T-helper 17 cell (primary cell): ENCODE results near the gene BHLHE40. TPM values are rescaled to one million over a fixed set of nuclear protein-coding genes. Genes with fewer than 3 reads are reported as not detected.

ENCODE experiments used
- ATAC-seq: fragments of 150-1000 bp; cut with Tn5 transposase; 2 replicates; pipeline ENCODE4 v1.10.0; 2021; ENCODE audit warnings: mild to moderate bottlenecking, moderate library complexity
- DNase-seq, 3 donors: peaks; one replicate each; pipeline versions ENCODE4 v3.0.0 to v3.0.0-alpha.2; 2020 to 2021
- H3K9me3 ChIP-seq: one replicate; pipeline ENCODE4 v1.7.0; 2013; ENCODE audit warnings: low read length, mild to moderate bottlenecking; ENCODE audit not compliant: control insufficient read depth, poor library complexity, severe bottlenecking
- H3K27ac Mint-ChIP-seq: one replicate; pipeline ENCODE4 v1.8.0; 2022; ENCODE audit warnings: mild to moderate bottlenecking, moderate library complexity, mixed read lengths
- H3K27me3 Mint-ChIP-seq: one replicate; pipeline ENCODE4 v1.8.0; 2022; ENCODE audit warnings: mixed read lengths
- H3K36me3 Mint-ChIP-seq: one replicate; pipeline ENCODE4 v1.8.0; 2022; ENCODE audit warnings: low read depth, mixed read lengths
- H3K4me1 Mint-ChIP-seq: one replicate; pipeline ENCODE4 v1.8.0; 2022; ENCODE audit warnings: mild to moderate bottlenecking, mixed read lengths
- H3K4me3 Mint-ChIP-seq: one replicate; pipeline ENCODE4 v1.8.0; 2022; ENCODE audit warnings: mild to moderate bottlenecking, moderate library complexity, mixed read lengths
- total RNA-seq, 4 donors: library from RNA in 2 of 4; stranded (reverse) in 2 of 4; gene quantifications; one replicate each; pipeline ENCODE4 v1.2.3 and lab custom pipeline; 2022 to 2026

The BHLHE40 gene
- total RNA-seq (100 to 1,000 TPM; 295 to 329 TPM), total RNA-seq (lab: John Stamatoyannopoulos, UW) (172 to 254 reads per million in 2 donors)

DNA sequence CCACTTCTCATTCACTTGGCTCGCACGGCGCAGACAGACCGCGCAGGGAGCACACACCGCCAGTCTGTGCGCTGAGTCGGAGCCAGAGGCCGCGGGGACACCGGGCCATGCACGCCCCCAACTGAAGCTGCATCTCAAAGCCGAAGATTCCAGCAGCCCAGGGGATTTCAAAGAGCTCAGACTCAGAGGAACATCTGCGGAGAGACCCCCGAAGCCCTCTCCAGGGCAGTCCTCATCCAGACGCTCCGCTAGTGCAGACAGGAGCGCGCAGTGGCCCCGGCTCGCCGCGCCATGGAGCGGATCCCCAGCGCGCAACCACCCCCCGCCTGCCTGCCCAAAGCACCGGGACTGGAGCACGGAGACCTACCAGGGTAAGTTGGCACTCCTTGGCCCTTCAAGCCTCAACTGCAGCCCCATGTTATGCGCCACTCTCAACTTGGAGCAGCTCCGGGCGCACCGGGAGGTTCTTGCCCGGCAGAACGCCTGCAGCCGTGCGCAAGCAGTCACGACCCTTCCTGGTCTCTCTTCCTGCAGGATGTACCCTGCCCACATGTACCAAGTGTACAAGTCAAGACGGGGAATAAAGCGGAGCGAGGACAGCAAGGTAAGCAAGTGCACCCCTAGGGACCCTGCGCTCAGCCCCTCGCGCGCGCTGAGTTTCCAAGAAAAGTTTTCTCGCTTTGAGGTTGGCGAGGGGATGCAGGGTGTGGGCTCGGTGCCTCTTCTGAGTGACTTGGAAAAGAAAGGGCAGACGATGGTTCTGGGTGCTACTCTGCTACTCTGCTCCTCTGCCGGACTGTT, at the start of gene BHLHE40:
Gene BHLHE40, plus strand, starts transcription at position 10 of the 801 bp plus-strand sequence. Its CDS starts 282 bp downstream, at position 292.
- peak within 1 kb of the TSS; percentile 98 for H3K4me3 Mint-ChIP-seq
- no peaks in the 10 kb centered on the region for H3K9me3 ChIP-seq
- H3K36me3 Mint-ChIP-seq: peaks cover 10% of the 10 kb centered on the region
- H3K4me1 Mint-ChIP-seq: peaks cover 44% of the 10 kb centered on the region
- ATAC-seq: no peak
- no peaks in the 10 kb centered on the region for H3K27me3 Mint-ChIP-seq
- peak in 2 of 3 donors; percentile 26 to 27 for DNase-seq
- H3K27ac Mint-ChIP-seq: peak within 1 kb of the TSS; percentile 98

DNA sequence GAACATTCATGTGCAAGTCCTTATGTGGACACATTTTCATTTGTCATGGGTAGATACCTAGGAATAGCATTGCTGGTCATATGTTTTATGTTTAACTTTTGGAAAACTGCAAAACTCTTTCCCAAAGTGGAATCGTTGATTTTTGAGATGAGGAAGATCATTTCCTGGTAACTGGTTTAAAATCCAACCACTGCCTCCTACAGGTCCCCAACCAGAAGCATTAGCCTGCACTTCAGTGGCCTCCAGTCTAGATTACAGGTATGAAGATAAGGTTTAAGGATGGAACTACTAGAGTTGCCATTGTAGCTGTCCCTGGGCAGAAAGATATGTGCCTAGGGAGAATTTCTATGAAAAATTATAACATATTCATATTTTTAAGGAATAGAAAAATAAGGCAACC, 48.7 kb upstream of the BHLHE40 start:
- no peak for DNase-seq

DNA sequence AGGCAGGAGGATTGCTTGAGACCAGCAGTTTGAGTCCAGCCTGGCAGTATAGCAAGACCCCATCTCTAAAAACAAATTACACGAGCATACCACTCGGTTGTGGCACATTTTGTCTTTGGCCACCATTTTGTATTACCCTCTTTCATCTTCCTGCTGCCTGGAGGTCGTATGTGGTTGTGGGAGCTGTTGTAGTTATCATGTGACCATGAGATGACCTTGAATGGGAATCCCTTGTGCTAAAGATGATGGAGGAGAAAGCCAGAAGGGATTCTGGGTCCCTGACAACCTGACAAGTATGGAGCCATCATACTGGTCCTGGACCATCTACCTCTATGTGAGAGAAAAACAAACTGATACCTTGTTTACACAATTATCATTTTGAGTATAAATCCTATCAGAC, 45.2 kb upstream of the BHLHE40 start:
- Mint-ChIP-seq H3K27me3 (no peaks in the 10 kb centered on the region), H3K36me3 (peaks cover 2% of the 10 kb centered on the region), H3K4me1 (peaks cover 3% of the 10 kb centered on the region), H3K27ac (no peak overlapping the region), H3K4me3 (no peak overlapping the region)
- DNase-seq: no peak
- ATAC-seq: no peak
- H3K9me3 ChIP-seq: no peaks in the 10 kb centered on the region

More for the DNA sequence above, 48.7 kb upstream of the BHLHE40 start:
- H3K4me1 Mint-ChIP-seq: peaks cover 14% of the 10 kb centered on the region
- no peak overlapping the region for H3K27ac Mint-ChIP-seq
- no peak overlapping the region for H3K4me3 Mint-ChIP-seq
- H3K9me3 ChIP-seq: no peaks in the 10 kb centered on the region
- ATAC-seq: no peak
- H3K27me3 Mint-ChIP-seq: no peaks in the 10 kb centered on the region
- peaks cover 2% of the 10 kb centered on the region for H3K36me3 Mint-ChIP-seq

DNA sequence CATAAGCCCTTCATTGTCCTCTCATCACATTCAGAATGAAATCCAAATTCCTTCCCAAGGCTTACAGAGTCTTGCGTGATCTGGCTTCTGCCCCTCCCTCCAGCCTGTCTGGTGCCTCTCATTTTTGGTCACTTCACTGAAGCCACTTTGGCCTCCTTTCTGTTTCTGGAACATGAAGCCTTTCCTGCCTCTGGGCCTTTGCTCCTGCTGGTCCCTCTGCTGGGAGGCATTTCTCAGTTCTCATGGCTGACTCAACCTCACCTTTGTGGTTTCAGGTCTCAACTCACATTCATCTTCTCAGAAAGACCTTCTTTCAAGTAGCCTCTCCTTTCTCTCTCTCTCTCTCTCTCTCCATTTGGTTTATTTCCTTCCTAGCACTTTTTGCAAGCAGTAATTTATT, 43.9 kb upstream of the BHLHE40 start:
- Mint-ChIP-seq H3K4me3 (no peak overlapping the region), H3K36me3 (peaks cover 2% of the 10 kb centered on the region), H3K27me3 (no peaks in the 10 kb centered on the region), H3K27ac (no peak overlapping the region), H3K4me1 (peaks cover 3% of the 10 kb centered on the region)
- no peak for DNase-seq
- ATAC-seq: no peak
- no peaks in the 10 kb centered on the region for H3K9me3 ChIP-seq

DNA sequence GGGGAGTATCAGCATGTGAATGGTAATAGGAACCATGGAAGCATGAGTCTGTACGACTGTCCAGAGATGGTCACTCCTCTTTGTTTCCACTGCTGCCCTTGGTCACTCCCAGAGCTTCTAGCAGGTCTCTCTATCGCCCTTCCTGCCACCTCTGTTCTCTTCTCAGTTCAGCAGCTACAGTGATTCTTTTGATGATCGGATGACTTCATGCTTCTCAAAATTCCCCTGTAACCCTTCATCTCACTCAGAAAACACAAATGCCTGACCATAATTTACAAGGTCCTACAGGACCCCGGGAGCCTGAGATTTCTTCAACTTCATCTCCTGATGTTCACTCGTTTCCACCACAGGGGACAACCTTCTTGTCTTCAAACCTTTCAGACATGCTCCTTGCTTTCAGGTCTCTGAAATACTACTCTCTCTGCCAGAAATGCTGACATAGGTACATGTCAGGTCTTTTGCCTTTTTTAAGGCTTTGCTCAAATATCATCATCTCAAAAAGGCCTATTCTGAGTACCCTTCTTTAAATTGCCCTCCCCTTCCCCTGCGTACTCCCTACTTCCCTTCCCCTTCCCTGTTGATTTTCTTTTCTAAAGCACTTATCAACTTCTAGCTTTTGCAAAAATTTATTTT, 42.1 kb upstream of the BHLHE40 start:
- H3K4me1 Mint-ChIP-seq: peaks cover 3% of the 10 kb centered on the region
- no peak for DNase-seq
- H3K36me3 Mint-ChIP-seq: peaks cover 2% of the 10 kb centered on the region
- H3K27me3 Mint-ChIP-seq: no peaks in the 10 kb centered on the region
- no peak for ATAC-seq
- H3K9me3 ChIP-seq: no peaks in the 10 kb centered on the region
- H3K4me3 Mint-ChIP-seq: no peak overlapping the region
- H3K27ac Mint-ChIP-seq: no peak overlapping the region

DNA sequence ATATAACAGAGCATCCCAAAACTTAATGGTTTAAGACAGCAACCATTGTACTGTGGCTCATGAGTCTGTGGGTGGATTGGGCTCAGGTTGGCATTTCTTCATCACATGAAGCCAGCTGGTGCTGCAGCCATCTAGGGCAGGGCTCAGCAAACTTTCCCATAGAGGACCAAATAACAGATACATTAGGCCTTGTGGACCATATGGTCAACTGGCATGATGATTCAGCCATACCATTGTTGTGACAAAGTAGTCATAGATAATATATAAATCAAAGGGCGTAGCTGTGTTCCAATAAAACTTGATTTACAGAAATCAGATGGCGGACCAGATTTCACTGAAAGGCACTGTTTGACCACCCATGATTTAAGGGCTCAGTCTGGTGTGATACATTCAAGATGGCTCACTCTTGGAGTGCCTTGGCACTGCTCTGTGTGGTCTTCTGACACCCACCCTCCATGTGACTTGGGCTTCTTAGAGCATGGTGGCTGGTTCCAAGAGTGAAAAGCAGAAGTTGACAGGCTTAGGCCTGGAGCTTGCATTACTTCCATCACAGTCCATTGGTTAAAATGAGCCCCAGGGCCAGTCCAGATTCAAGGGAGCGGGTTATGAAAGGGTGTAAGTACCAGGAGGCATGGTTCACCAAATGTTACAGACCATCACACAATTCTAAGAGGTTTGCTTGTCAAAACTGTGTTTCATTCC, 40.8 kb upstream of the BHLHE40 start:
- DNase-seq (no peak), ATAC-seq (no peak)
- Mint-ChIP-seq H3K27me3 (no peaks in the 10 kb centered on the region), H3K36me3 (peaks cover 2% of the 10 kb centered on the region), H3K4me3 (no peak overlapping the region), H3K4me1 (peaks cover 3% of the 10 kb centered on the region), H3K27ac (no peak overlapping the region)
- no peaks in the 10 kb centered on the region for H3K9me3 ChIP-seq

DNA sequence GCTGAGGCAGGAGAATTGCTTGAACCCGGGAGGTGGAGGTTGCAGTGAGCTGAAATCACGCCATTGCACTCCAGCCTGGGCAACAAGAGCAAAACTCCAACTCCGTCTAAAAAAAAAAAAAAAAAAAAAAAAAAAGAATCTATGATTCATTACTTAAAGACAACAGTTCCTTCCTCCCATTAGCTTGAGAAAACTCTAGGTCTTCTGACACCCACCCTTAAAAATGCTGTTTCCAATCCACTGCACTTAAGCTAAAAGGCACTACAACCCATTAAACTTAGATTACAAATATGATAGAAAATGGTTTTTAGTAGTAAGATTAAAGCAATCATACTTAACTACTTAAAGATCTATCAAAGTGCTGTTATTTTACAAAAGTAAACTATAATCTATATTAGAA, 40.0 kb upstream of the BHLHE40 start:
- H3K36me3 Mint-ChIP-seq: peaks cover 2% of the 10 kb centered on the region
- no peaks in the 10 kb centered on the region for H3K27me3 Mint-ChIP-seq
- H3K9me3 ChIP-seq: no peaks in the 10 kb centered on the region
- no peak overlapping the region for H3K27ac Mint-ChIP-seq
- ATAC-seq (no peak), DNase-seq (no peak)
- peaks cover 3% of the 10 kb centered on the region for H3K4me1 Mint-ChIP-seq
- H3K4me3 Mint-ChIP-seq: no peak overlapping the region

DNA sequence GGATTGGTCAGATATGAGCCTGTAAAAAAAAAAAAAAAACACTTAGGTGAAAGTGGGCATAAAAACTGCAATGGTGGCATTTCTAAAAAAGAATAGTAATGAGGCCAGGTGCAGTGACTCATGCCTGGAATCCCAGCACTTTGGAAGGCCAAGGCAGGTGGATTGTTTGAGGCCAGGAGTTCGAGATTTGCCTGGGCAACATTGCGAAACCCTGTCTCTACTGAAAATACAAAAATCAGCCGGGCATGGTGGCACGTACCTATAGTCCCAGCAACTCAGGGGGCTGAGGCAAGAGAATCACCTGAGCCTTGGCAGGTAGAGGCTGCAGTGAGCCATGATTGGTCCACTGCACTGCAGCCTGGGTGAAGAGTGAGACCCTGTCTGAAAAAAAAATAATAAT, 38.3 kb upstream of the BHLHE40 start:
- Mint-ChIP-seq H3K27ac (no peak overlapping the region), H3K27me3 (no peaks in the 10 kb centered on the region), H3K4me3 (no peak overlapping the region), H3K36me3 (no peaks in the 10 kb centered on the region), H3K4me1 (no peaks in the 10 kb centered on the region)
- DNase-seq (no peak), ATAC-seq (no peak)
- H3K9me3 ChIP-seq: no peaks in the 10 kb centered on the region

DNA sequence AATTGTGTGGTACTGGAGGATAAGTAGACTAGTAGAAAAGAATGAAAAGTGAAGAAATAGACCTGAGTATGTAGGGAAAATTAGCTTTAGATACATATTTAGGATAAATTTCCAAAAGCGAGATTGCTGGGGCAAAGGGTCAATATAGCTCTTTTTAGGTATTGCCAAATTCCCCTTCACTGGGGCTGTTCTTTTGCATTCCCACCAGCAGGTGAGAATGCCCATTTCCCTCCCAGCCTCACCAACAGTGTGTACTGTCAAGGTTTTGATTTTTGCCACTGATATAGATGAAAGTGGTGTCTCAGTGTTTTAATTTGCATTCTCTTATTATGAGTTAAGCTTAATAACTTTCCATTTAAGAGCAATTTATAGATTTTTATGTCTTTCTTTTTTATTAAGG, 35.7 kb upstream of the BHLHE40 start:
- DNase-seq: no peak

DNA sequence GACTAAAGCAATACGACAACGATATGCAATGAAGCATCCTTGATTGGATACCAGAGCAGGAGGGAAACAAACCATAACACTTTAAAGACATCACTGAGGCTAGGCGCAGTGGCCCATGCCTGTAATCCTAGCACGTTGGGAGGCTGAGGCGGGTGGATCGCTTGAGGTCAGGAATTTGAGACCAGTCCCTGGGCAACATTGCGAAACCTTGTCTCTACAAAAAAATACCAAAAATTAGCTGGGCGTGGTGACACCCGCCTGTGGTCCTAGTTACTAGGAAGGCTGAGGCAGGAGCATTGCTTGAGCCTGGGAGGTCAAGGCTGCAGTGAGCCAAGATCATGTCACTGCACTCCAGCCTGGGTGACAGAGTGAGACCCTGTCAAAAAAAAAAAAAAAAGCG, 33.9 kb upstream of the BHLHE40 start:
- Mint-ChIP-seq H3K36me3 (no peaks in the 10 kb centered on the region), H3K27ac (no peak overlapping the region), H3K4me1 (no peaks in the 10 kb centered on the region), H3K27me3 (no peaks in the 10 kb centered on the region), H3K4me3 (no peak overlapping the region)
- no peak for DNase-seq
- H3K9me3 ChIP-seq: no peaks in the 10 kb centered on the region
- ATAC-seq: no peak

More for the DNA sequence above, 35.7 kb upstream of the BHLHE40 start:
- H3K9me3 ChIP-seq: no peaks in the 10 kb centered on the region
- Mint-ChIP-seq H3K4me1 (no peaks in the 10 kb centered on the region), H3K27me3 (no peaks in the 10 kb centered on the region), H3K36me3 (no peaks in the 10 kb centered on the region), H3K27ac (no peak overlapping the region), H3K4me3 (no peak overlapping the region)
- ATAC-seq: no peak

DNA sequence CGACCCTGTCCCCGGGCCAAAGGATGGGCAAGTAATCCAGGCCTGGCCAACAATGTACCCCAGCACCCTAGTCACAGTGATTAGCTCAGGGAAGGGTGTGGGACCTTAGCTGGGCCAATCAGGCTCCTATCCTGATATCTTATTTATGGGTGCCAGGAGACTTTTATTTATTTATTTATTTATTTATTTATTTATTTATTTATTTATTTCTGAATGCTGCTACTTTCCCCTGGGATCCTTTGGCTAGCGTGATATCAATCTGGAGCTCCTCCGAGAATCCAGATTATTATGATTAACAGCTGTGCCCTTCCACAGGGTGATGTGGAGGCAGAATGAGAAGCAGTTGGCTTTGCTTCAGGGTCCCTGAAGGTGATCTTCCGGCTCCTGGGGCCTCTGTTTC, 32.2 kb upstream of the BHLHE40 start:
- ATAC-seq: no peak
- no peaks in the 10 kb centered on the region for H3K9me3 ChIP-seq
- Mint-ChIP-seq H3K4me3 (no peak overlapping the region), H3K27me3 (no peaks in the 10 kb centered on the region), H3K27ac (no peak overlapping the region), H3K4me1 (no peaks in the 10 kb centered on the region), H3K36me3 (no peaks in the 10 kb centered on the region)
- no peak for DNase-seq

DNA sequence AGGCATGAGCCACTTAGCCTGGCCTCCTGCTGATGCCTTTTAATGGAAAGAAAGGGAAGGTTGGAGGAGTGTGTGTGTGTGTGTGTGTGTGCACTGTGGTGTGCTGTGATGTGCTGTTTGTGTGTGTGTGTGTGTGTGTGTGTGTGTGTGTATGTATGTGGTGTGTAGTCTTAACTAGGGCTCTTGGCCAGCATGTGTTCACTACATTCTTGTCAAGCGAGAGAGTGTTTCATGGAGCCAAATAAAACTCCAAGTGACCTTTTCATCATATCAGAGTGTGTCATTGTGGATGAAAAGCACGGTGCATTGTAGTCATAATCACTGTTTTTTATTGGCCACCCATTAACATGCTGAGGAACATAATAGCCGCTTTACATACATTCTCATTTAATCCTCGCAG, 30.8 kb upstream of the BHLHE40 start:
- H3K9me3 ChIP-seq: no peaks in the 10 kb centered on the region
- Mint-ChIP-seq H3K36me3 (no peaks in the 10 kb centered on the region), H3K27ac (no peak overlapping the region), H3K4me1 (no peaks in the 10 kb centered on the region), H3K4me3 (no peak overlapping the region), H3K27me3 (no peaks in the 10 kb centered on the region)
- DNase-seq (no peak), ATAC-seq (no peak)

DNA sequence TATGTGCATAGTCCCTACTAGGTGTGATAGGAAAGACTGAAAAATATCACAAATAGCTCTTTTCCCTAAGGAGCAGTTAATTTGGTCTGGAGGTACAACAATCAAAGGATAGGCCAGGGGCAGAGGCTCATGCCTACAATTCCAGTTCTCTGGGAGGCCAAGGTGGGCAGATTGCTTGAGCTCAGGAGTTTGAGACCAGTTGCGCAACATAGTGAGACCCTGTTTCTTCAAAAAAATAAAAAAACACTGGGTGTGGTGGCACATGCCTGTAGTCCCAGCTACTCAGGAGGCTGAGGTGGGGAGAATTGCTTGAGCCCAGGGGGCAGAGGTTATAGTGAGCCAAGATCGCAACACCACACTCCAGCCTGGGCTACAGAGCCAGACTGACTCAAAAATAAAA, 30.2 kb upstream of the BHLHE40 start:
- no peak for ATAC-seq
- no peaks in the 10 kb centered on the region for H3K36me3 Mint-ChIP-seq
- no peak for DNase-seq
- H3K9me3 ChIP-seq: no peaks in the 10 kb centered on the region
- H3K27me3 Mint-ChIP-seq: no peaks in the 10 kb centered on the region
- H3K4me3 Mint-ChIP-seq: no peak overlapping the region
- H3K27ac Mint-ChIP-seq: no peak overlapping the region
- no peaks in the 10 kb centered on the region for H3K4me1 Mint-ChIP-seq
